ENCODE measurements around the gene KLF18. TPM values are rescaled to one million over a fixed set of nuclear protein-coding genes. Genes with fewer than 3 reads are reported as not detected.

Gene KLF18
- polyA plus RNA-seq, 4 donors: not detected

- no peak overlapping the region for H3K4me3 ChIP-seq (ENCODE audit: low read depth in 1 of 3, low read length in 3 of 3)
- H3K4me1 ChIP-seq (ENCODE audit: control insufficient read depth in 3 of 3, insufficient read depth in 2 of 3, low read depth in 1 of 3, low read length in 2 of 3): no peaks in the 10 kb centered on the region
- no peaks in the 10 kb centered on the region for H3K9me3 ChIP-seq (ENCODE audit: control insufficient read depth in 2 of 2, insufficient read depth in 1 of 2, low read depth in 1 of 2, low read length in 1 of 2)
- WGBS, 3 donors: 73 to 82% (median 76%) methylated on average over 7 of the region's 7 CpGs
- H3K27ac ChIP-seq (ENCODE audit: low read depth in 1 of 3, low read length in 2 of 3): no peak overlapping the region
- DNase-seq: no peak
- FAIRE-seq: no peak
- H3K36me3 ChIP-seq (ENCODE audit: control insufficient read depth in 3 of 3, insufficient read depth in 2 of 3, low read depth in 1 of 3, low read length in 3 of 3): no peaks in the 10 kb centered on the region
- H3K27me3 ChIP-seq (ENCODE audit: control insufficient read depth in 3 of 3, insufficient read depth in 3 of 3, low read length in 3 of 3): peaks cover 0 to 2% (median 0%) of the 10 kb centered on the region in 3 donors
These were observed 27.3 kb downstream of the KLF18 start for GRCh38 chr1:44114098-44114497.

- 55 to 70% (median 64%) methylated on average over 2 of the region's 2 CpGs for WGBS, 3 donors
- Histone ChIP-seq H3K27me3 (ENCODE audit: control insufficient read depth in 3 of 3, insufficient read depth in 3 of 3, low read length in 3 of 3) (peaks cover 0 to 2% (median 2%) of the 10 kb centered on the region in 3 donors), H3K36me3 (ENCODE audit: control insufficient read depth in 3 of 3, insufficient read depth in 2 of 3, low read depth in 1 of 3, low read length in 3 of 3) (no peaks in the 10 kb centered on the region), H3K9me3 (ENCODE audit: control insufficient read depth in 2 of 2, insufficient read depth in 1 of 2, low read depth in 1 of 2, low read length in 1 of 2) (no peaks in the 10 kb centered on the region), H3K27ac (ENCODE audit: low read depth in 1 of 3, low read length in 2 of 3) (no peak overlapping the region), H3K4me1 (ENCODE audit: control insufficient read depth in 3 of 3, insufficient read depth in 2 of 3, low read depth in 1 of 3, low read length in 2 of 3) (no peaks in the 10 kb centered on the region), H3K4me3 (ENCODE audit: low read depth in 1 of 3, low read length in 3 of 3) (no peak overlapping the region)
- no peak for FAIRE-seq
- DNase-seq: no peak
These were observed 28.3 kb downstream of the KLF18 start for GRCh38 chr1:44113095-44113609.

- no peak for FAIRE-seq
- WGBS, 3 donors: 75 to 83% (median 81%) methylated on average over 3 of the region's 3 CpGs
These were observed 28.9 kb downstream of the KLF18 start for GRCh38 chr1:44112486-44112885.

GRCh38 chr1:44111861-44112260 is 29.6 kb downstream of the KLF18 start:
- WGBS, 3 donors: 77 to 84% (median 83%) methylated on average over 4 of the region's 4 CpGs
- FAIRE-seq (no peak), DNase-seq (no peak)
- Histone ChIP-seq H3K36me3 (ENCODE audit: control insufficient read depth in 3 of 3, insufficient read depth in 2 of 3, low read depth in 1 of 3, low read length in 3 of 3) (no peaks in the 10 kb centered on the region), H3K27ac (ENCODE audit: low read depth in 1 of 3, low read length in 2 of 3) (no peak overlapping the region), H3K4me3 (ENCODE audit: low read depth in 1 of 3, low read length in 3 of 3) (no peak overlapping the region), H3K9me3 (ENCODE audit: control insufficient read depth in 2 of 2, insufficient read depth in 1 of 2, low read depth in 1 of 2, low read length in 1 of 2) (no peaks in the 10 kb centered on the region), H3K27me3 (ENCODE audit: control insufficient read depth in 3 of 3, insufficient read depth in 3 of 3, low read length in 3 of 3) (peaks cover 0 to 2% (median 2%) of the 10 kb centered on the region in 3 donors), H3K4me1 (ENCODE audit: control insufficient read depth in 3 of 3, insufficient read depth in 2 of 3, low read depth in 1 of 3, low read length in 2 of 3) (no peaks in the 10 kb centered on the region)

More at GRCh38 chr1:44112486-44112885, 28.9 kb downstream of the KLF18 start:
- no peak for DNase-seq
- no peaks in the 10 kb centered on the region for H3K36me3 ChIP-seq (ENCODE audit: control insufficient read depth in 3 of 3, insufficient read depth in 2 of 3, low read depth in 1 of 3, low read length in 3 of 3)
- H3K9me3 ChIP-seq (ENCODE audit: control insufficient read depth in 2 of 2, insufficient read depth in 1 of 2, low read depth in 1 of 2, low read length in 1 of 2): no peaks in the 10 kb centered on the region
- no peak overlapping the region for H3K4me3 ChIP-seq (ENCODE audit: low read depth in 1 of 3, low read length in 3 of 3)
- peaks cover 0 to 2% (median 2%) of the 10 kb centered on the region in 3 donors for H3K27me3 ChIP-seq (ENCODE audit: control insufficient read depth in 3 of 3, insufficient read depth in 3 of 3, low read length in 3 of 3)
- H3K27ac ChIP-seq (ENCODE audit: low read depth in 1 of 3, low read length in 2 of 3): no peak overlapping the region
- H3K4me1 ChIP-seq (ENCODE audit: control insufficient read depth in 3 of 3, insufficient read depth in 2 of 3, low read depth in 1 of 3, low read length in 2 of 3): no peaks in the 10 kb centered on the region

- FAIRE-seq: no peak
- Histone ChIP-seq H3K4me3 (ENCODE audit: low read depth in 1 of 3, low read length in 3 of 3) (no peak overlapping the region), H3K36me3 (ENCODE audit: control insufficient read depth in 3 of 3, insufficient read depth in 2 of 3, low read depth in 1 of 3, low read length in 3 of 3) (no peaks in the 10 kb centered on the region), H3K27me3 (ENCODE audit: control insufficient read depth in 3 of 3, insufficient read depth in 3 of 3, low read length in 3 of 3) (peaks cover 0 to 4% (median 2%) of the 10 kb centered on the region in 3 donors), H3K9me3 (ENCODE audit: control insufficient read depth in 2 of 2, insufficient read depth in 1 of 2, low read depth in 1 of 2, low read length in 1 of 2) (no peaks in the 10 kb centered on the region), H3K4me1 (ENCODE audit: control insufficient read depth in 3 of 3, insufficient read depth in 2 of 3, low read depth in 1 of 3, low read length in 2 of 3) (no peaks in the 10 kb centered on the region), H3K27ac (ENCODE audit: low read depth in 1 of 3, low read length in 2 of 3) (no peak overlapping the region)
- no peak for DNase-seq
- 88 to 94% (median 89%) methylated on average over 5 of the region's 5 CpGs for WGBS, 3 donors
These were observed 30.5 kb downstream of the KLF18 start for GRCh38 chr1:44110916-44111315.

GRCh38 chr1:44108971-44109370 is 32.5 kb downstream of the KLF18 start:
- H3K4me3 ChIP-seq (ENCODE audit: low read depth in 1 of 3, low read length in 3 of 3): no peak overlapping the region
- 83 to 90% (median 87%) methylated on average over 1 of the region's 1 CpG for WGBS, 3 donors
- H3K4me1 ChIP-seq (ENCODE audit: control insufficient read depth in 3 of 3, insufficient read depth in 2 of 3, low read depth in 1 of 3, low read length in 2 of 3): no peaks in the 10 kb centered on the region
- peaks cover 0 to 7% (median 2%) of the 10 kb centered on the region in 3 donors for H3K27me3 ChIP-seq (ENCODE audit: control insufficient read depth in 3 of 3, insufficient read depth in 3 of 3, low read length in 3 of 3)
- H3K27ac ChIP-seq (ENCODE audit: low read depth in 1 of 3, low read length in 2 of 3): no peak overlapping the region
- H3K9me3 ChIP-seq (ENCODE audit: control insufficient read depth in 2 of 2, insufficient read depth in 1 of 2, low read depth in 1 of 2, low read length in 1 of 2): no peaks in the 10 kb centered on the region
- no peaks in the 10 kb centered on the region for H3K36me3 ChIP-seq (ENCODE audit: control insufficient read depth in 3 of 3, insufficient read depth in 2 of 3, low read depth in 1 of 3, low read length in 3 of 3)
- FAIRE-seq: no peak
- no peak for DNase-seq

- H3K27ac ChIP-seq (ENCODE audit: low read depth in 1 of 3, low read length in 2 of 3): no peak overlapping the region
- H3K9me3 ChIP-seq (ENCODE audit: control insufficient read depth in 2 of 2, insufficient read depth in 1 of 2, low read depth in 1 of 2, low read length in 1 of 2): no peaks in the 10 kb centered on the region
- H3K4me1 ChIP-seq (ENCODE audit: control insufficient read depth in 3 of 3, insufficient read depth in 2 of 3, low read depth in 1 of 3, low read length in 2 of 3): no peaks in the 10 kb centered on the region
- peaks cover 0 to 5% (median 2%) of the 10 kb centered on the region in 3 donors for H3K27me3 ChIP-seq (ENCODE audit: control insufficient read depth in 3 of 3, insufficient read depth in 3 of 3, low read length in 3 of 3)
- no peak overlapping the region for H3K4me3 ChIP-seq (ENCODE audit: low read depth in 1 of 3, low read length in 3 of 3)
- 74 to 85% (median 81%) methylated on average over 1 of the region's 1 CpG for WGBS, 3 donors
- DNase-seq (no peak), FAIRE-seq (no peak)
- H3K36me3 ChIP-seq (ENCODE audit: control insufficient read depth in 3 of 3, insufficient read depth in 2 of 3, low read depth in 1 of 3, low read length in 3 of 3): no peaks in the 10 kb centered on the region
These were observed 33.2 kb downstream of the KLF18 start for GRCh38 chr1:44108241-44108640.

- no peak overlapping the region for H3K4me3 ChIP-seq (ENCODE audit: low read depth in 1 of 3, low read length in 3 of 3)
- DNase-seq (no peak), FAIRE-seq (no peak)
- WGBS, 3 donors: 73 to 77% (median 76%) methylated on average over 3 of the region's 3 CpGs
- H3K27ac ChIP-seq (ENCODE audit: low read depth in 1 of 3, low read length in 2 of 3): no peak overlapping the region
- H3K9me3 ChIP-seq (ENCODE audit: control insufficient read depth in 2 of 2, insufficient read depth in 1 of 2, low read depth in 1 of 2, low read length in 1 of 2): no peaks in the 10 kb centered on the region
- H3K4me1 ChIP-seq (ENCODE audit: control insufficient read depth in 3 of 3, insufficient read depth in 2 of 3, low read depth in 1 of 3, low read length in 2 of 3): no peaks in the 10 kb centered on the region
- peaks cover 0 to 5% (median 2%) of the 10 kb centered on the region in 3 donors for H3K27me3 ChIP-seq (ENCODE audit: control insufficient read depth in 3 of 3, insufficient read depth in 3 of 3, low read length in 3 of 3)
- no peaks in the 10 kb centered on the region for H3K36me3 ChIP-seq (ENCODE audit: control insufficient read depth in 3 of 3, insufficient read depth in 2 of 3, low read depth in 1 of 3, low read length in 3 of 3)
These were observed 35.6 kb downstream of the KLF18 start for GRCh38 chr1:44105810-44106209.

Data from small intestine (tissue), 7 donors.